H1 (cell line): ENCODE data around the gene RCL1. TPM values are rescaled to one million over a fixed set of nuclear protein-coding genes. Genes with fewer than 3 reads are reported as not detected.

ENCODE experiments used
- ASH2L ChIP-seq: fragments of 200-600, 300-600 bp; sonication (generic); IDR thresholded peaks from one replicate; pipeline ENCODE4 v1.7.1; 2017; ENCODE audit warnings: low read length
- RXRA ChIP-seq: IDR thresholded peaks from 2 replicates; pipeline ENCODE4 v1.6.1; 2011; ENCODE audit warnings: low read depth, mild to moderate bottlenecking, low read length, moderate library complexity; ENCODE audit not compliant: insufficient read depth
- TCF12 ChIP-seq: IDR thresholded peaks from 2 replicates; pipeline ENCODE4 v1.6.1; 2011; ENCODE audit warnings: low read depth, mild to moderate bottlenecking, low read length
- polyA plus RNA-seq, 7 experiments: library from polyadenylated mRNA; depleted of rRNA in 3 of 7; stranded (reverse) in 5 of 7; unstranded in 2 of 7; fragments of >200 nt in 5 of 7; fragments of 200-250 nt in 2 of 7; gene quantifications; 1 replicate in 5 of 7; 2 replicates in 1 of 7; 4 replicates in 1 of 7; pipeline versions ENCODE4 v1.2.1 to v1.2.3, GENCODE V29; 2011 to 2013; ENCODE audit warnings: missing spikeins in 2 of 7, mixed read lengths in 2 of 7
- total RNA-seq: library from RNA; stranded (reverse); fragmentation: NEBNext Ultra II Directional; extraction: Animal tissue kit (Norgen Biotek cat#: 25700); gene quantifications from 2 replicates; pipeline ENCODE4 v1.2.1, GENCODE V29; 2021

RCL1 gene
- total and polyA plus RNA-seq, 2 of the 8 experiments (the other 6 are each of a cell fraction or from before 2014, with no cell fraction given) = 21.0 to 29.5 TPM

DNA sequence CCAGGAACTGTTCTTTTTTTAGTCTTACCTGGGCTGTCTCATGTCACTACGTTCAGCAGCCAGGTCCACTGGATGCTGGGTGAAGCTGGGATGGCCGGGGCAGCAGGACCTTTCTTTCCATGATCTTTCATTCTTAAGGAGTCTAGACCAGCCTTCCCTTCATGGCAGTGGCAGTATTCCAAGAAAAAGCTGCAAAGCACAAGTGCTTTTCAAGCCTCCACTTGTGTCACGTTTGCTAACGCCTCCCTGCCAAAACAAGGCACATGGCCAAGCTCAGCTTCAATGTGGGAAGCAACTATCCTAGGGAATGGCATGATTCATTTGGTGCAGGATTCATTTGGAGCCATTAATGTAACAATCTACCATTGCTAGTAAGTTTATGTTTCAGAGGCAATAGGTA is 94.8 kb downstream of the RCL1 start (continued):
- no peak for TF ChIP-seq TCF12
- TF ChIP-seq ASH2L = no peak
- no peak for TF ChIP-seq RXRA
- TF ChIP-seq, all 59 proteins: peak for 0
